K562 (cell line): ENCODE results near the gene CHST14. TPM values are rescaled to one million over a fixed set of nuclear protein-coding genes. Genes with fewer than 3 reads are reported as not detected.

Source experiments
- CTBP1 ChIP-seq: fragments of 450-650 bp; IDR thresholded peaks from 2 replicates; pipeline ENCODE4 v1.6.1; 2016; ENCODE audit warnings: borderline replicate concordance
- E2F6 ChIP-seq, 2 experiments: IDR thresholded peaks; 2 replicates each; pipeline ENCODE4 v1.6.1; 2011; ENCODE audit warnings: borderline replicate concordance in 1 of 2, control low read depth in 1 of 2, low read depth in 1 of 2, low read length in 1 of 2, mild to moderate bottlenecking in 1 of 2, mixed read lengths in 1 of 2, moderate library complexity in 1 of 2; ENCODE audit not compliant: insufficient read depth in 1 of 2, insufficient read length in 1 of 2, poor library complexity in 1 of 2, severe bottlenecking in 1 of 2; ENCODE audit errors: extremely low read depth in 1 of 2
- ETS1 ChIP-seq: conservative IDR thresholded peaks from 2 replicates; pipeline ENCODE4 v1.6.1; 2011; ENCODE audit warnings: low read depth, mild to moderate bottlenecking, low read length; ENCODE audit not compliant: control insufficient read depth
- ETV5 ChIP-seq: sonication (generic); formaldehyde crosslinking; IDR thresholded peaks from 2 replicates; pipeline ENCODE4 v1.4.0; 2020; ENCODE audit warnings: low read depth, mild to moderate bottlenecking, missing genetic modification reagents
- FOSL1 ChIP-seq: fragments of 200-800 bp; sonication (Bioruptor generic); conservative IDR thresholded peaks from 2 replicates; pipeline ENCODE4 v1.6.1; 2016; ENCODE audit warnings: missing genetic modification characterization, missing compliant biosample characterization
- SP2 ChIP-seq: IDR thresholded peaks from 2 replicates; pipeline ENCODE4 v1.6.1; 2011; ENCODE audit warnings: mild to moderate bottlenecking, low read depth, low read length, moderate library complexity; ENCODE audit not compliant: poor library complexity, severe bottlenecking; ENCODE audit errors: extremely low read depth
- ZBTB40 ChIP-seq, 2 experiments: fragments of 450-650 bp in 1 of 2; sonication (generic) in 1 of 2; formaldehyde crosslinking in 1 of 2; IDR thresholded peaks; 2 replicates each; pipeline versions ENCODE4 v1.7.1 to v1.9.0; 2016 to 2022; ENCODE audit warnings: inconsistent platforms in 1 of 2, mild to moderate bottlenecking in 1 of 2, missing genetic modification reagents in 1 of 2
- ZBTB7A ChIP-seq: IDR thresholded peaks from 2 replicates; pipeline ENCODE4 v1.6.1; 2011; ENCODE audit warnings: low read depth, mild to moderate bottlenecking, low read length, moderate library complexity, borderline replicate concordance; ENCODE audit not compliant: control insufficient read depth
- ZNF224 ChIP-seq: sonication (generic); formaldehyde crosslinking; IDR thresholded peaks from 2 replicates; pipeline ENCODE4 v1.8.0; 2022; ENCODE audit warnings: mild to moderate bottlenecking, missing genetic modification reagents
- polyA plus RNA-seq, 8 experiments: library from polyadenylated mRNA; depleted of rRNA in 4 of 8; stranded (reverse) in 5 of 8; unstranded in 3 of 8; fragments of >200 nt; fragmentation: Nextera tagmentation in 2 of 8; fragmentation: Illumina TruSeq in 1 of 8; extraction: Ambion mirVana in 2 of 8; extraction: Trizol in 1 of 8; gene quantifications; 2 replicates each; pipeline versions ENCODE4 v1.2.1 to v1.2.3, GENCODE V29; 2011 to 2014; ENCODE audit warnings: inconsistent platforms in 1 of 8, missing spikeins in 1 of 8
- total RNA-seq, 7 experiments: library from RNA; depleted of rRNA in 6 of 7; stranded (reverse); fragments of >200 nt in 6 of 7; fragmentation: Illumina TruSeq in 2 of 7; extraction: Trizol in 2 of 7; gene quantifications; 2 replicates each; pipeline versions ENCODE4 v1.2.1 to v1.2.3, GENCODE V29; 2011 to 2021; ENCODE audit warnings: low replicate concordance in 1 of 7

Gene CHST14
- total and polyA plus RNA-seq, 9 of the 15 experiments (the other 6 are each of a cell fraction or from before 2014, with no cell fraction given): 1.6 to 12.1 (median 4.5) TPM

GRCh38 chr15:40441565-40442531 lies 28.9 kb upstream of the CHST14 start (continued):
- TF ChIP-seq E2F6 (IDR thresholded peaks at IDR 0.05; ENCODE audit: borderline replicate concordance in 1 of 2, extremely low read depth in 1 of 2, insufficient read depth in 1 of 2, insufficient read length in 1 of 2, low read depth in 1 of 2, low read length in 1 of 2, poor library complexity in 1 of 2, severe bottlenecking in 1 of 2) (peak in 1 of 2 experiments; percentile 74), ETS1 (0 out of 2 replicates have a peak, but pooled peaks have one; percentile 19), ZBTB7A (peak; percentile 77; the same call in 1 of the 2 replicates), ZNF224 (CRISPR knock-in tag) (no peak), CTBP1 (peak; percentile 18; the same call in 1 of the 2 replicates), ETV5 (CRISPR knock-in tag) (0 out of 2 replicates have a peak, but pooled peaks have one; percentile 26), FOSL1 (0 out of 2 replicates have a peak, but pooled peaks have one; percentile 7), SP2 (peak; percentile 35), ZBTB40 (IDR thresholded peaks at IDR 0.05) (0 out of 2 replicates have a peak, but pooled peaks have one; percentile 25), ZBTB40 (CRISPR knock-in tag; IDR thresholded peaks at IDR 0.05) (no peak)
- TF ChIP-seq, all 486 proteins: peak for 30
